GM12874 (cell line): Measurements from ENCODE around the gene DENND5A.

Experiments used
- CTCF ChIP-seq: IDR thresholded peaks from 2 replicates; pipeline ENCODE4 v1.5.1; 2011; ENCODE audit warnings: low read depth, mild to moderate bottlenecking, control low read depth, low read length, moderate library complexity; ENCODE audit not compliant: insufficient read depth

Gene DENND5A

GRCh38 chr11:9151631-9152030 lies 113.5 kb downstream of the DENND5A start:
- no peak for TF ChIP-seq CTCF

GRCh38 chr11:9150926-9151325 lies 114.2 kb downstream of the DENND5A start:
- no peak for TF ChIP-seq CTCF

- no peak for TF ChIP-seq CTCF
Observed at GRCh38 chr11:9150501-9150900, 114.6 kb downstream of the DENND5A start.

- no peak for TF ChIP-seq CTCF
Observed at GRCh38 chr11:9148727-9149126, 116.4 kb downstream of the DENND5A start.

- TF ChIP-seq CTCF = no peak
Observed at GRCh38 chr11:9148035-9148434, 117.1 kb downstream of the DENND5A start.

- TF ChIP-seq CTCF = no peak
Observed at GRCh38 chr11:9146477-9146876, 118.7 kb downstream of the DENND5A start.

- no peak for TF ChIP-seq CTCF
Observed at GRCh38 chr11:9145283-9145682, 119.9 kb downstream of the DENND5A start.

- no peak for TF ChIP-seq CTCF
Observed at GRCh38 chr11:9144828-9145227, 120.3 kb downstream of the DENND5A start.
